Left lobe of liver (tissue), 2 donors: ENCODE measurements around the gene RYR1. TPM values are rescaled to one million over a fixed set of nuclear protein-coding genes. Genes with fewer than 3 reads are reported as not detected.
"Not testable (repeated sequence)": the region's sequence is repeated elsewhere in the genome, so short reads cannot be mapped to it uniquely, and the experiment has no call there.

ENCODE experiments used
- ATAC-seq: fragments of 200-7000 bp; cut with Tn5 transposase; one replicate; pipeline ENCODE4 v1.9.1; 2020; ENCODE audit warnings: mild to moderate bottlenecking, moderate library complexity
- DNase-seq: peaks from one replicate; pipeline ENCODE4 v3.0.0-alpha.2; 2020; ENCODE audit warnings: low spot score
- total RNA-seq: library from RNA; stranded (reverse); gene quantifications from one replicate; pipeline ENCODE4 v1.2.1, GENCODE V29; 2021
- donor health status: DM: no; HTN: no; CAD: no; lungs with moderate emphysema.
- donor health status: DM: no; HTN: yes; CAD: no.

Gene RYR1
- total RNA-seq, 1 donor from 2014 or later: 0.68 TPM

GRCh38 chr19:38555200-38555599 is 121.7 kb downstream of the RYR1 start:
- ATAC-seq (no peak), DNase-seq (no peak)

DNA sequence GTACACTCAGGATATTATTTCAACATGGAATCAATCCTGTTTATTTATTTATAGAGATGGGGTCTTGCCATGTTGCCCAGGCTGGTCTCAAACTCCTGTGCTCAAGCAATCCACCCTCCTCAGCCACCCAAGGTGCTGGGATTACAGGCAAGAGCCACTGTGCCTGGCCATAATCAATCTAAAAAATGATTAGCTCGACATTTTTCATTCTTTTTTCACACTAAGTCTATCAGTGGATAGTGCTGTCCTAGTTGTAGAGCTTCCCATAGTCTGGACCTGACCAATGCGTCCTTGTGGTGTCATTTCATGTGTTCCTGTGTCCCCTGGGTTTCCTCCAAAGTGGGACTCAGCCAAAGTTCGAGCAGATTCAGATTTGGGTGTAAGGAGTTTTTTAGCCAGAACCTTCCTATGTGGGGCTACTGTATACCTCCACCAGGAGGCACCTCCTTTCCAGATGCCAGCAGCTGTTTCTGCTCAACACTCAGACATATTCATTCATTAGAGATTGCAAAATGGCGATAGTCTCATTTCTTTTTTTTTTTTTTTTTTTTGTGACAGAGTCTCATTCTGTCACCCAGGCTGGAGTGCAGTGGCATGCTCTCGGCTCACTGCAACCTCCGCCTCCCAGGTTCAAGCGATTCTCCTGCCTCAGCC is 123.2 kb downstream of the RYR1 start:
- no peak for ATAC-seq
- DNase-seq: no peak

GRCh38 chr19:38557205-38557799 is 123.8 kb downstream of the RYR1 start:
- DNase-seq (no peak), ATAC-seq (no peak)

- not testable (repeated sequence) for DNase-seq
These were observed 125.4 kb downstream of the RYR1 start for GRCh38 chr19:38558933-38559332.

GRCh38 chr19:38559428-38560401 is 126.2 kb downstream of the RYR1 start:
- no peak for ATAC-seq
- DNase-seq: no peak

More at GRCh38 chr19:38558933-38559332, 125.4 kb downstream of the RYR1 start:
- not testable (repeated sequence) for ATAC-seq

- ATAC-seq (no peak), DNase-seq (no peak)
These were observed 127.6 kb downstream of the RYR1 start for GRCh38 chr19:38561053-38561606.

DNA sequence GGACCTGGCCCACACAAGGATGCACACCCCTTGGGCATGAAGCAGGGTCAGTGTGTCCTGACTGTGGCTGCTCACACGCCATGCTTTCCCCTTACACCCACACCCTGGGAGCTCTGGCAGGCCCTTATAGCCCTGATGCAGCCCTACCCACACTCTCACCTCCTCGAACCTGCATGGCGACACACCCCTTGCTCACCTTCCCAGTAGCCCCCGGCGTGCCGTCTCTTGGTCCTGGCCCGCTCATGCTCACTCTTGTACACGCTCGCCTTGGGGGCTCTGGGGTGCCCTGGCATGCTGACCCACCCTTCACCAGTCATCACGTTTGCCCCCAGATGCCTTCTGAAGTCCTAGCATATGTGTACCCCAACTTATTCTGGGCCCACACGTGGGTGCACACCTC is 128.2 kb downstream of the RYR1 start:
- DNase-seq (no peak), ATAC-seq (no peak)

DNA sequence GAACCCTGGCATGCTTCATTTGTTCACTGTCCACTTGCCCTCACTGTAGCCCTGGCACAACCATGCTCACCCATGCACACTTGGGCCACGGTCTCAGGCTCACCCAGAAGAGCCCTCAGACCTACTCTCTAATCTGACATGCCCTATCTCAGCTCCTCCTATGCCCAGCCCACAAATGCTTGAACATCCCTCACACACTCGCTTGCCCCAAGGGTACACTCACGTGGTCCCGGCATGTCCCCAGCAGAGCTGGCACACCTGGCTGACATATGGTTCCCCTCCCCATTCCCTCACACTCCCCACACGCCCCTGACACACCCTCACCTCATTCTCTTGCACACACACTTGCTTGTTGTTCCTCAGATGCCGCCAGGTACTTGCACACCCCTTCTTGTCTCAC is 128.6 kb downstream of the RYR1 start:
- no peak for DNase-seq

GRCh38 chr19:38563475-38563874 is 130.0 kb downstream of the RYR1 start:
- DNase-seq: no peak
- ATAC-seq: no peak

More for the DNA sequence above, 128.6 kb downstream of the RYR1 start:
- ATAC-seq: no peak

GRCh38 chr19:38564981-38565690 is 131.6 kb downstream of the RYR1 start:
- ATAC-seq (no peak), DNase-seq (no peak)

GRCh38 chr19:38565691-38566105 is 132.2 kb downstream of the RYR1 start:
- DNase-seq: no peak
- no peak for ATAC-seq

- ATAC-seq (no peak), DNase-seq (no peak)
These were observed 136.0 kb downstream of the RYR1 start for GRCh38 chr19:38569368-38569983.

GRCh38 chr19:38571682-38572081 is 138.2 kb downstream of the RYR1 start:
- no peak for DNase-seq
- ATAC-seq: no peak

DNA sequence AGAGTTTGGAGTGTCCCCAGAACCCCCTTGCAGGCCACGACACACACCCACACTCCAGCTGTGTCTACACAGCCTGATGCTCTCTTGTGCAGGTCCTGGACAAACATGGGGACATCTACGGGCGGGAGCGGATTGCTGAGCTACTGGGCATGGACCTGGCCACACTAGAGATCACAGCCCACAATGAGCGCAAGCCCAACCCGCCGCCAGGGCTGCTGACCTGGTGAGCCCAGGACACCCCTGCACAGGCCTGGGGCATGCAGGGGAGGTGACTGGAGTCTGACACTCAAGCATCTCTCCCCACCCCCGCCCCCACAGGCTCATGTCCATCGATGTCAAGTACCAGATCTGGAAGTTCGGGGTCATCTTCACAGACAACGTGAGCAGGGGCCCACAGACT is 144.3 kb downstream of the RYR1 start:
- ATAC-seq (no peak), DNase-seq (no peak)

DNA sequence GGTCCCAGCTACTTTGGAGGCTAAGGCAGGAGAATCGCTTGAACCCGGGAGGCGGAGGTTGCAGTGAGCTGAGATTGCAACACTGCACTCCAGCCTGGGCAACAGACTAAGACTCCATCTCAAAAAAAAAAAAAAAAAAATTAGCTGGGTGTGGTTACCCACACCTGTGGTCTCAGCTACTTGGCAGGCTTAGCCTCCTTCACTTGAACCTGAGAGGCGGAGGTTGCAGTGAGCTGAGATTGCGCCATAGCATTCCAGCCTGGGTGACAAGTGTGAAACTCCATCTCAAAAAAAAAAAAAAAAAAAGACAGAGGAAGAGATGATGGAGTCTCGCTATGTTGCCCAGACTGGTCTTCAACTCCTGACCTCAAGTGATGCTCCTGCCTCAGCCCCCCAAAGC is 145.8 kb downstream of the RYR1 start:
- not testable (repeated sequence) for DNase-seq

DNA sequence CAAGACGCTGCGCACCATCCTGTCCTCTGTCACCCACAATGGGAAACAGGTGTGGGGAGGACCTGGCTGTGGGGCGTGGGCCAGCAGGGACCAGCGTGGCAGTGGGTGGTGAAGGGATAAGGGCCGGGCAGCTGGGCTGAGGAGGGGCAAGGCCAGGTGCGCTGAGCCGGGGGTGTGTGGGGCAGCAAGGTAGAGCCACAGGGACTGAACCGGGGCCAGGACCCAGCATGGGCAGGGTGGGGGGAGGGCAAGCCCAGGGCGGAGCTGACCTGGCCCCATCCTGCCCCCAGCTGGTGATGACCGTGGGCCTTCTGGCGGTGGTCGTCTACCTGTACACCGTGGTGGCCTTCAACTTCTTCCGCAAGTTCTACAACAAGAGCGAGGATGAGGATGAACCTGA is 146.6 kb downstream of the RYR1 start:
- ATAC-seq (no peak), DNase-seq (no peak)

More for the DNA sequence above, 145.8 kb downstream of the RYR1 start:
- ATAC-seq: not testable (repeated sequence)

DNA sequence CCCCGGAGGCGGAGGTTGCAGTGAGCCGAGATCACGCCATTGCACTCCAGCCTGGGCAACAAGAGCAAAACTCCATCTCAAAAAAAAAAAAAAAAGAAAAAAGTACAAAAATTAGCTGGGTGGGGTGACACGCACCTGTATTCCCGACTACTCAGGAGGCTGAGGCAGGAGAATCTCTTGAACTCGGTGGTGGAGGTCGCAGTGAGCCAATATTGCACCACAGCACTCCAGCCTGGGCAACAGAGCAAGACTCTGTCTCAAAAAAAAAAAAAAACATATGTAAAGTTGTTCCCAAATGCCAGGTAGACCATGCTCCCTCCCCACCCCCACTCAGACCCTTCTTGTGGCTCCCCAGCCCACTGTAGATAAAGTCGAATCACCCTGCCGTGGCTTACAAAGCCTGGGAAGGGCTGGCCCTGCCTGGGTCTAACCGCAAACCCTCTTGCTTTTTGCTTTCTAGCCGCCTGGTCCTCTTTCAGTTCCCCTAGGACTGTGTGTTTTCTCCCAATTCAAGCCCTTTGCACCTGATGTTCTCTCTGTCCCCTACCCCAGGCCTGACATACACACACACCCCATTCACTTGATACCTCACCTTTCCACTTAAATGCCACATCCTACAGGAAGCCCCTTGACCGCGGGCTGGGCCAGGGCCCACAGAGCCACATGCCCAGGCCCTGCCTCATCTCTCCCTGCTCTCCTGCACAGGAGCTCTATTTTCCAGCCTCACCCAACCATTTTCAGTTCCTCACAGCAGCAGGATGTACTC is 149.9 kb downstream of the RYR1 start:
- ATAC-seq: no peak
- DNase-seq: no peak

- no peak for ATAC-seq
- DNase-seq: no peak
These were observed 150.5 kb downstream of the RYR1 start for GRCh38 chr19:38583985-38584305.

DNA sequence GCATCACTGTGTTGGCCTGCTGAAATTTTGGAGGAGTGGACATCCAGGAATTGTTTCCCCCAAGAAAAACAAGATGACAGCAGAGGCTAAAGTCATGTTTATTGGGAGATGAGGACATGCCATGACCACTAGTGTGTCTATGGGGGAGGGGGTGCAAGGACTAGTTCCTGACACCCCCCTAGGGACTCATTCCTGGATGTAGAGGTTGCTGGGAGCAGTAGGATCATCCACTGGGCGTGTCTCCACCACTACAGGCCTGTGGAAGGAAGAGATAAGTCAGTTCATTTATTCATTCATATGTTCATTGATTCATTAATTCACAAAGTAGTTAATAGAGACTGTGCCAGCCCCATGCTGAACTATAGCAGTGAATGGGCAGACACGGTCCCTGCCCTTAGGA is 154.1 kb downstream of the RYR1 start:
- DNase-seq (no peak), ATAC-seq (no peak)

GRCh38 chr19:38588041-38588440 is 154.6 kb downstream of the RYR1 start:
- DNase-seq (no peak), ATAC-seq (no peak)
